ENCODE data around the gene GADL1. TPM values are rescaled to one million over a fixed set of nuclear protein-coding genes. Genes with fewer than 3 reads are reported as not detected.

GADL1 gene
- polyA plus RNA-seq, 1 donor (not counting 4 experiments of a cell fraction or from before 2014, with no cell fraction given): not detected

DNA sequence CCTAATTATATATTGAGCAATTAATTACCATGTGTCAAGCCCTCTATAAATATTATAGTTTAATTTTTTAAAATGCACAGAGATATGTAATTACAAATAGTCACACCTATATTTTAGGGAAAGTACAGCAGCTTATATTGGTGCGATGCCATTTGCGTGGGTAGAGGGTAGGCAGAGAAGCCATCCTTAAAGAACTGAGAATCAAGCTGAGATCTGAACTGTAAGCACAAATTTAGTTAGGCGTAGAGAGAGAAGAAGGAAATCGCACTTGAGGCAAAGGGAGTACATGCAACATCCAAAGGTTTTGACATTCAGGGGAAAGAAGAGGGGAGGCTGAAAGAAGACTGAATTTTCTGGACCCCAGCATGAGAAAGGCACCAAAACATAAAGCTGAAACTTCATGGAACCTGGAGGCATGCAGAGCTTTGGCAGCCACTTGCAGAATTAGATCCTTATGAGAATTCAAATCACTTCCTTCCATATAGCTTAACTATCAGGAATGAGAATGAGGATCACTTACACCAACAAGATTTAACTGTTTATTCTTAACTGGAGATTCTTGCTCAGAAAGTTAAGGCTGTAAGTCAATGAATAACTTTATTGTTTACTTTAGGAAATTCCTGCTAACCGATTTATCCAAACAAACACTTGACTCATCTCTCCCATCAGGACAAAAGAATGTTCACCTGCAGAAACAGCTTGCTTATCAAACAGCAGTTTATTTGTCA is 173.7 kb downstream of the GADL1 start:
- H4K20me1 ChIP-seq (ENCODE audit: control insufficient read depth, extremely low read depth, insufficient read depth, low read length): no peaks in the 10 kb centered on the region
- H3K27me3 ChIP-seq (ENCODE audit: control insufficient read depth, extremely low read depth, insufficient read depth, low read length): no peaks in the 10 kb centered on the region
- no peaks in the 10 kb centered on the region for H3K79me2 ChIP-seq (ENCODE audit: control insufficient read depth, insufficient read depth, low read length)
- peak overlapping the region; percentile 52 for H3K4me2 ChIP-seq (ENCODE audit: control insufficient read depth, extremely low read depth, insufficient read depth, low read depth, low read length)
- no peak overlapping the region for H3K4me3 ChIP-seq (ENCODE audit: control insufficient read depth in 2 of 3, extremely low read depth in 1 of 3, insufficient read depth in 2 of 3, low read depth in 1 of 3, low read length in 3 of 3)
- no peak overlapping the region for H3K27ac ChIP-seq (ENCODE audit: control insufficient read depth, insufficient read depth, low read length)
- H3K4me1 ChIP-seq (ENCODE audit: control insufficient read depth, extremely low read depth, insufficient read depth, low read length): peaks cover 11% of the 10 kb centered on the region
- peak; percentile 15 for DNase-seq (ENCODE audit: low read depth, low spot score)
- no peak overlapping the region for H2AFZ ChIP-seq (ENCODE audit: control insufficient read depth, low read length)
- H3K9ac ChIP-seq (ENCODE audit: control insufficient read depth, extremely low read depth, insufficient read depth, low read length): no peak overlapping the region
- TF ChIP-seq, protein P1, sequence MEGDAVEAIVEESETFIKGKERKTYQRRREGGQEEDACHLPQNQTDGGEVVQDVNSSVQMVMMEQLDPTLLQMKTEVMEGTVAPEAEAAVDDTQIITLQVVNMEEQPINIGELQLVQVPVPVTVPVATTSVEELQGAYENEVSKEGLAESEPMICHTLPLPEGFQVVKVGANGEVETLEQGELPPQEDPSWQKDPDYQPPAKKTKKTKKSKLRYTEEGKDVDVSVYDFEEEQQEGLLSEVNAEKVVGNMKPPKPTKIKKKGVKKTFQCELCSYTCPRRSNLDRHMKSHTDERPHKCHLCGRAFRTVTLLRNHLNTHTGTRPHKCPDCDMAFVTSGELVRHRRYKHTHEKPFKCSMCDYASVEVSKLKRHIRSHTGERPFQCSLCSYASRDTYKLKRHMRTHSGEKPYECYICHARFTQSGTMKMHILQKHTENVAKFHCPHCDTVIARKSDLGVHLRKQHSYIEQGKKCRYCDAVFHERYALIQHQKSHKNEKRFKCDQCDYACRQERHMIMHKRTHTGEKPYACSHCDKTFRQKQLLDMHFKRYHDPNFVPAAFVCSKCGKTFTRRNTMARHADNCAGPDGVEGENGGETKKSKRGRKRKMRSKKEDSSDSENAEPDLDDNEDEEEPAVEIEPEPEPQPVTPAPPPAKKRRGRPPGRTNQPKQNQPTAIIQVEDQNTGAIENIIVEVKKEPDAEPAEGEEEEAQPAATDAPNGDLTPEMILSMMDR (optimal IDR thresholded peaks at IDR 0.05 in 1 of 3, IDR thresholded peaks at IDR 0.05 in 1 of 3, conservative IDR thresholded peaks at IDR 0.05 in 1 of 3; ENCODE audit: extremely low read depth in 1 of 3, insufficient read depth in 2 of 3, low read length in 3 of 3): no peak
- no peak for TF ChIP-seq EZH2 (IDR thresholded peaks at IDR 0.05; ENCODE audit: low read length)
- dilution Hi-C loops (cut with MboI; ENCODE audit: extremely low pct_ligation_motif_present, low sequenced_read_pairs): no loop called here
- no peaks in the 10 kb centered on the region for H3K36me3 ChIP-seq (ENCODE audit: control insufficient read depth in 2 of 2, extremely low read depth in 1 of 2, insufficient read depth in 2 of 2, low read length in 2 of 2)
- no peaks in the 10 kb centered on the region for H3K9me1 ChIP-seq (ENCODE audit: control insufficient read depth, extremely low read depth, insufficient read depth, low read length)
- no peaks in the 10 kb centered on the region for H3K9me3 ChIP-seq (ENCODE audit: control insufficient read depth, low read depth, low read length)
- no peak for FAIRE-seq

DNA sequence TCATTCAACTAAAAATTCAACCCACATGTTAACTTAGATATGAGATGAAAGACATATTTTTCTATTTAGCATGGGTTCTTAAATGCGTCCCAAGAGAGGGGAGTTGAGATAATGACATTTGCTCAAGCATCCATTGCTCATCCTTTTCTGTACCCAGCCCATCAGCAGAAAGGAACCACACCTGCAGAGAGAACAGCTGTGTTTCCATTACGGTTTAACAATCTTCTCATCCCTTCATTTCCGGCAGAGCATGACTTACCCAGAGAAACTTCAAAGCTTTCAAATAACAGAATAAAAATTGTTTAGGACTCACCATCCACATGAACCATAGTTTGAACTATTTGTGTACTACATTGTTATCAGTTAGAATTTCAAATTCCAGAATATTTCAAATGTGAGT is 174.9 kb downstream of the GADL1 start:
- no peaks in the 10 kb centered on the region for H3K79me2 ChIP-seq (ENCODE audit: control insufficient read depth, insufficient read depth, low read length)
- FAIRE-seq: no peak
- no peaks in the 10 kb centered on the region for H3K36me3 ChIP-seq (ENCODE audit: control insufficient read depth in 2 of 2, extremely low read depth in 1 of 2, insufficient read depth in 2 of 2, low read length in 2 of 2)
- H3K9me1 ChIP-seq (ENCODE audit: control insufficient read depth, extremely low read depth, insufficient read depth, low read length): no peaks in the 10 kb centered on the region
- no peaks in the 10 kb centered on the region for H4K20me1 ChIP-seq (ENCODE audit: control insufficient read depth, extremely low read depth, insufficient read depth, low read length)
- no peak for TF ChIP-seq EZH2 (IDR thresholded peaks at IDR 0.05; ENCODE audit: low read length)
- TF ChIP-seq, protein P1 (optimal IDR thresholded peaks at IDR 0.05 in 1 of 3, IDR thresholded peaks at IDR 0.05 in 1 of 3, conservative IDR thresholded peaks at IDR 0.05 in 1 of 3; ENCODE audit: extremely low read depth in 1 of 3, insufficient read depth in 2 of 3, low read length in 3 of 3): no peak
- no peak overlapping the region for H3K4me3 ChIP-seq (ENCODE audit: control insufficient read depth in 2 of 3, extremely low read depth in 1 of 3, insufficient read depth in 2 of 3, low read depth in 1 of 3, low read length in 3 of 3)
- H3K9me3 ChIP-seq (ENCODE audit: control insufficient read depth, low read depth, low read length): no peaks in the 10 kb centered on the region
- dilution Hi-C loops (cut with MboI; ENCODE audit: extremely low pct_ligation_motif_present, low sequenced_read_pairs): no loop called here
- DNase-seq (ENCODE audit: low read depth, low spot score): no peak
- H3K27me3 ChIP-seq (ENCODE audit: control insufficient read depth, extremely low read depth, insufficient read depth, low read length): no peaks in the 10 kb centered on the region
- no peak overlapping the region for H3K4me2 ChIP-seq (ENCODE audit: control insufficient read depth, extremely low read depth, insufficient read depth, low read depth, low read length)
- H3K27ac ChIP-seq (ENCODE audit: control insufficient read depth, insufficient read depth, low read length): no peak overlapping the region
- H2AFZ ChIP-seq (ENCODE audit: control insufficient read depth, low read length): no peak overlapping the region
- H3K4me1 ChIP-seq (ENCODE audit: control insufficient read depth, extremely low read depth, insufficient read depth, low read length): peaks cover 11% of the 10 kb centered on the region
- H3K9ac ChIP-seq (ENCODE audit: control insufficient read depth, extremely low read depth, insufficient read depth, low read length): no peak overlapping the region
